Adrenal gland (tissue), 12 donors: ENCODE results near the gene TUBGCP2. TPM values are rescaled to one million over a fixed set of nuclear protein-coding genes. Genes with fewer than 3 reads are reported as not detected.
"Not testable (repeated sequence)": the region's sequence is repeated elsewhere in the genome, so short reads cannot be mapped to it uniquely, and the experiment has no call there.

Experiments used
- DNase-seq, 7 donors: peaks; one replicate each; pipeline ENCODE4 v3.0.0-alpha.2; 2019 to 2020
- H3K27ac ChIP-seq, 5 donors: fragments of 200-600 bp; sonication (generic) in 4 of 5; 1 replicate in 3 of 5; 2 replicates in 2 of 5; pipeline versions ENCODE4 v1.5.1 to v1.8.0; 2016 to 2020; ENCODE audit warnings: mild to moderate bottlenecking in 1 of 5
- H3K27me3 ChIP-seq: fragments of 200-600 bp; 2 replicates; pipeline ENCODE4 v1.8.0; 2021
- H3K36me3 ChIP-seq, 2 donors: fragments of 200-600 bp; replicated peaks in 1 of 2; 1 replicate in 1 of 2; 2 replicates in 1 of 2; pipeline versions ENCODE4 v1.5.1 to v1.8.0; 2018 to 2022
- H3K4me1 ChIP-seq, 2 donors: fragments of 200-600 bp; replicated peaks in 1 of 2; 1 replicate in 1 of 2; 2 replicates in 1 of 2; pipeline versions ENCODE4 v1.5.1 to v1.8.0; 2018 to 2021
- H3K4me3 ChIP-seq, 4 donors: fragments of 200-600 bp; sonication (generic) in 3 of 4; one replicate each; pipeline ENCODE4 v1.5.1; 2016 to 2018
- H3K9me3 ChIP-seq, 3 donors: fragments of 200-600 bp; sonication (generic) in 1 of 3; replicated peaks in 1 of 3; 1 replicate in 2 of 3; 2 replicates in 1 of 3; pipeline versions ENCODE4 v1.5.1 to v1.8.0; 2016 to 2021
- POLR2A ChIP-seq, 2 donors: fragments of 450-650 bp; IDR thresholded peaks; one replicate each; pipeline ENCODE4 v1.6.1; 2017; ENCODE audit warnings: antibody characterized with exemption in 2 of 2, mild to moderate bottlenecking in 2 of 2, moderate library complexity in 1 of 2
- WGBS, 4 donors: extraction: QIAGEN DNeasy Blood & Tissue Kit in 2 of 4; methylation state at CpG; one replicate each; pipeline versions ENCODE4 v1.1.5 to v1.1.7; 2013 to 2017; 5-methylcytosine and 5-hydroxymethylcytosine counted together
- intact Hi-C, 2 donors: fragments of 100-400 bp; cut with DNase I; formaldehyde crosslinking; loops; one replicate each; pipeline versions ENCODE4 v1.14.1 to v1.15.0; 2022 to 2023
- polyA plus RNA-seq, 3 donors: library from polyadenylated mRNA; stranded (reverse); fragments of 200-250 nt in 2 of 3; fragments of 350-450 nt in 1 of 3; fragmentation: Illumina TruSeq in 1 of 3; extraction: RNeasy Lipid Tissue Mini Kit (QIAGEN cat#74804) in 1 of 3; gene quantifications; one replicate each; pipeline ENCODE4 v1.2.3, GENCODE V29; 2013 to 2014
- total RNA-seq, 9 donors: library from RNA; depleted of rRNA in 4 of 9; stranded (reverse); fragments of >200 nt in 4 of 9; fragments of 120-200 nt in 1 of 9; fragmentation: NEBNext Ultra II Directional in 1 of 9; extraction: Animal tissue kit (Norgen Biotek cat#: 25700) in 1 of 9; gene quantifications; one replicate each; pipeline versions ENCODE4 v1.1.0 to v1.2.4, GENCODE V29; 2013 to 2023
- TF ChIP-seq, protein P1 (sequence below), 6 experiments: fragments of 450-650 bp in 4 of 6; fragments of 200-600 bp in 2 of 6; sonication (generic) in 1 of 6; IDR thresholded peaks; 1 replicate in 5 of 6; 2 replicates in 1 of 6; pipeline versions ENCODE4 v1.5.1 to v1.8.0; 2016 to 2021; ENCODE audit warnings: antibody characterized with exemption in 6 of 6, mild to moderate bottlenecking in 2 of 6, moderate library complexity in 1 of 6
- donor health status: healthy with polysubstance abuse.
- donor health status: Bipolar disorder and iron deficiency.
- donor health status: DM: yes; HTN: yes; CAD: no.
- donor health status: DM: no; HTN: no; CAD: no.
- donor health status: DM: no; HTN: no; CAD: no.
- donor health status: DM: yes; HTN: yes; CAD: no.

TUBGCP2 gene
- total and polyA plus RNA-seq, 12 donors: 30.9 to 234 (median 62.0) TPM

DNA sequence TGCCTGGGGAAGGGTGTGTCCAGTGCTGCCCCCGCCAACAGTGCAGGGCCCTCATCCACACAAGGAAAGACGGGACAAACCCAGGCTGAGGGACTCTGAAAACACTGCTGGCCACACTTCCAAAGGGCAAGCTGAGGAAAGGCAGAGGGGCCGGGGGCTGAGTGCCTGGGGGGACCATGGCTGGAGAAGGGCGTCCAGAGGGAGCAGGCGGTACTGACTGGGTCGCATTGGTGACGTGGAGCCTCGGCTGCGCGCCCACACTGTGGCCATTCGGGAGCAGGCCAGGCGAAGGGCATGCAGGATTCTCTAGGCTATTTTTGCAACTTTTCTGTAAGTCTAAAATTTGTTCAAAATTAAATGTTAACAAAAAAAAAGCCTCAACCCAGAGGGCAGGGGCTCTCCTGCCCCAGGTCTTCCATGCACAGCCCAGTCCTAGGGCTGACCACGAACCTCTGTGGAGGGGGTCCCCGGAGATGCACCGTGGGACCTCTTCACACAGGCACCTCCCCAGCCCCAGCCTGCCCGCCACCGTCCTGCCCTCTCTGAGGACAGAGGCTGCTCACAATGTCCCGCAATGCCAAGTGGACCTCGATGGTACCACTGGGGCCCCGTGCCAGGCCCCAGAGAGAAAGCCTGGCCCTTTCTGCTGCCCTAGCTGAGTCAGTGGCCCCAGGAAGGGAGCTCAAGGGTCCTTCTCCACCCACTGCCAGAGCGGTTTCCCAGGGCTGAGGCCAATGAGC lies 42.4 kb downstream of the TUBGCP2 start:
- TF ChIP-seq POLR2A (IDR thresholded peaks at IDR 0.05): no peak
- TF ChIP-seq, protein P1, sequence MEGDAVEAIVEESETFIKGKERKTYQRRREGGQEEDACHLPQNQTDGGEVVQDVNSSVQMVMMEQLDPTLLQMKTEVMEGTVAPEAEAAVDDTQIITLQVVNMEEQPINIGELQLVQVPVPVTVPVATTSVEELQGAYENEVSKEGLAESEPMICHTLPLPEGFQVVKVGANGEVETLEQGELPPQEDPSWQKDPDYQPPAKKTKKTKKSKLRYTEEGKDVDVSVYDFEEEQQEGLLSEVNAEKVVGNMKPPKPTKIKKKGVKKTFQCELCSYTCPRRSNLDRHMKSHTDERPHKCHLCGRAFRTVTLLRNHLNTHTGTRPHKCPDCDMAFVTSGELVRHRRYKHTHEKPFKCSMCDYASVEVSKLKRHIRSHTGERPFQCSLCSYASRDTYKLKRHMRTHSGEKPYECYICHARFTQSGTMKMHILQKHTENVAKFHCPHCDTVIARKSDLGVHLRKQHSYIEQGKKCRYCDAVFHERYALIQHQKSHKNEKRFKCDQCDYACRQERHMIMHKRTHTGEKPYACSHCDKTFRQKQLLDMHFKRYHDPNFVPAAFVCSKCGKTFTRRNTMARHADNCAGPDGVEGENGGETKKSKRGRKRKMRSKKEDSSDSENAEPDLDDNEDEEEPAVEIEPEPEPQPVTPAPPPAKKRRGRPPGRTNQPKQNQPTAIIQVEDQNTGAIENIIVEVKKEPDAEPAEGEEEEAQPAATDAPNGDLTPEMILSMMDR (IDR thresholded peaks at IDR 0.05): no peak
- Histone ChIP-seq H3K4me1 (peaks cover 0 to 7% of the 10 kb centered on the region in 2 donors), H3K9me3 (no peaks in the 10 kb centered on the region), H3K27me3 (no peaks in the 10 kb centered on the region), H3K4me3 (no peak overlapping the region), H3K36me3 (no peaks in the 10 kb centered on the region), H3K27ac (no peak overlapping the region)
- intact Hi-C loops: no loop called here
- no peak for DNase-seq
- 89 to 96% (median 94%) methylated on average over 16 to 21 of the region's 21 CpGs for WGBS, 4 donors

DNA sequence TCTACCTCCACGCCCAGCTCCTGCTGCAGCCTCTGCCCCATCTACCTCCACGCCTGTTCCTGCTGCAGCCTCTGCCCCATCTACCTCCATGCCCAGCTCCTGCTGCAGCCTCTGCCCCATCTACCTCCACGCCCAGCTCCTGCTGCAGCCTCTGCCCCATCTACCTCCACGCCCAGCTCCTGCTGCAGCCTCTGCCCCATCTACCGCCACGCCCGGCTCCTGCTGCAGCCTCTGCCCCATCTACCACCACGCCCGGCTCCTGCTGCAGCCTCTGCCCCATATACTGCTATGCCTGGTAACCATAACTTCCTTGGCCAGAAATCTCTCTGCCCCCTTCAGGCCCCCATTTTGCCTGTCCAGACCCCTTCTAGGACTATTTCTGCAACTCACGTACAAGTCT lies 43.6 kb downstream of the TUBGCP2 start:
- H3K27ac ChIP-seq, DNase-seq, H3K27me3 ChIP-seq, H3K4me3 ChIP-seq, intact Hi-C loops, H3K36me3 ChIP-seq, H3K9me3 ChIP-seq: not testable (repeated sequence)
- 75 to 88% (median 83%) methylated on average over 8 to 10 of the region's 10 CpGs for WGBS, 4 donors
- H3K4me1 ChIP-seq: peaks cover 0 to 14% of the 10 kb centered on the region in 2 donors

DNA sequence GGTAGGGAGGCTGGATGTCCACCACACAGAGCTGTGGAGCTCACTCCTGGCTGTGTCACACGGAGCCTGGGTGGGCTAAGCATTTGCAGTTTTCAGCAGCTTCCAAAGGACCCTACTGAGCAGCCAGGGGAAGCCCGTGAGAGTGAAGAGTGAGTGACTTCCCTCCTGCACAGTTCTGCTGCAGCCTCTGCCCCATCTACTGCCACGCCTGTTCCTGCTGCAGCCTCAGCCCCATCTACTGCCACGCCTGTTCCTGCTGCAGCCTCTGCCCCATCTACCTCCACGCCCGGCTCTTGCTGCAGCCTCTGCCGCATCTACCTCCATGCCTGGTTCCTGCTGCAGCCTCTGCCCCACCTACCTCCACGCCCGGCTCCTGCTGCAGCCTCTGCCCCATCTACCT lies 44.2 kb downstream of the TUBGCP2 start:
- Histone ChIP-seq H3K27me3 (no peaks in the 10 kb centered on the region), H3K9me3 (no peaks in the 10 kb centered on the region), H3K4me3 (no peak overlapping the region), H3K4me1 (peaks cover 6 to 20% of the 10 kb centered on the region in 2 donors), H3K36me3 (no peaks in the 10 kb centered on the region), H3K27ac (no peak overlapping the region)
- no peak for DNase-seq
- intact Hi-C loops: no loop called here
- TF ChIP-seq, protein P1 (IDR thresholded peaks at IDR 0.05): no peak
- TF ChIP-seq POLR2A (IDR thresholded peaks at IDR 0.05): no peak
- WGBS, 4 donors: 65 to 83% (median 71%) methylated on average over 9 of the region's 9 CpGs

DNA sequence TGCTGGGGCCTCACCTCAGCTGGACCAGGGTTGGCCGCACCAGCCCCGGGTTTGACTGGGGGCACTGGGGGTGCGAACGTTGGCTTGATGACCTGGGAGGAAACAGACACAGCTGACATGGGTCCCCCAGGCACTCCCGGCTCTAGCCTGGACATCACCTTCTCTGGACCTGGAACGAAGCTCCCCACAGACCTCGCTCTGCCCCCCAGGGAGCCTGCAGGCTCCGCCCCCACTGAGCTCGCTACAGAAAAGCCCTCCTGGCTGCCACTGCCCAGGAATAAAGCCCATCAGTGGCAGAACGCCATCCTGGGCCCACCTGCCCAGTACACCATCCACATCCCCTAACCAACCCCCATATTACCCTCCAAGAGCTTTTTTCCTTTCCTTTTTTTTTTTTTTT lies 45.0 kb downstream of the TUBGCP2 start:
- no peak for TF ChIP-seq POLR2A (IDR thresholded peaks at IDR 0.05)
- TF ChIP-seq, protein P1 (IDR thresholded peaks at IDR 0.05): no peak
- Histone ChIP-seq H3K27ac (no peak overlapping the region), H3K4me3 (no peak overlapping the region), H3K4me1 (peaks cover 8 to 26% of the 10 kb centered on the region in 2 donors), H3K9me3 (no peaks in the 10 kb centered on the region), H3K27me3 (no peaks in the 10 kb centered on the region), H3K36me3 (no peaks in the 10 kb centered on the region)
- no peak for DNase-seq
- intact Hi-C loops: no loop called here
- 84 to 90% (median 86%) methylated on average over 9 to 10 of the region's 10 CpGs for WGBS, 4 donors

DNA sequence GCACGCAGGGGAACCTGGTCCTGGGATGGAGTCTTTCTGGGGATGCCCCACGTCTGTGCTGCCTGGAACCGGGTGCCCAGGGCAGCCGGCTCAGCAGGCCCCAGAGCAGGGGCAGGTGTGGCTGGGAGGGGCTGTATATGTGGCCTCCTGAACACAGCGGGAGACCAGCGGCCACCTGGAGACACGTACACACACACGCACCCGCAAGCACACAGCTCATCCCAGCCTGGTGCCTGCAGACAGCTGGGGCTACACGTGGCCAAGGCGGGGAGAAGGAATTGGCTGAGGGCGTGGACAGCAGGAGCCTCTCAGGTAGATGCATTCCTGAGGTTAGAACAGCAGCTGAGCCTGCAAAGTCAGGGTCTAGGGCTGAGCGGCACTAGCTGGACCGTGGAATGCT lies 46.0 kb downstream of the TUBGCP2 start:
- H3K9me3 ChIP-seq: no peaks in the 10 kb centered on the region
- no peak overlapping the region for H3K4me3 ChIP-seq
- peaks cover 8 to 36% of the 10 kb centered on the region in 2 donors for H3K4me1 ChIP-seq
- no peak overlapping the region for H3K27ac ChIP-seq
- WGBS, 4 donors: 81 to 92% (median 90%) methylated on average over 7 to 14 of the region's 14 CpGs
- no peak for TF ChIP-seq POLR2A (IDR thresholded peaks at IDR 0.05)
- TF ChIP-seq, protein P1 (IDR thresholded peaks at IDR 0.05): no peak
- intact Hi-C loops: no loop called here
- no peaks in the 10 kb centered on the region for H3K27me3 ChIP-seq
- H3K36me3 ChIP-seq: no peaks in the 10 kb centered on the region
- no peak for DNase-seq
